GM10266 (cell line): Measurements from ENCODE around the gene PTPRC.

Source experiments
- DNase-seq: peaks from one replicate; pipeline ENCODE4 v3.0.0; 2012; ENCODE audit errors: extremely low spot score
- TF ChIP-seq, protein P1 (sequence below): IDR thresholded peaks from 2 replicates; pipeline ENCODE4 v1.5.1; 2012; ENCODE audit warnings: mild to moderate bottlenecking, low read depth; ENCODE audit not compliant: control insufficient read depth, insufficient read depth; ENCODE audit errors: missing control alignments

Gene PTPRC

DNA sequence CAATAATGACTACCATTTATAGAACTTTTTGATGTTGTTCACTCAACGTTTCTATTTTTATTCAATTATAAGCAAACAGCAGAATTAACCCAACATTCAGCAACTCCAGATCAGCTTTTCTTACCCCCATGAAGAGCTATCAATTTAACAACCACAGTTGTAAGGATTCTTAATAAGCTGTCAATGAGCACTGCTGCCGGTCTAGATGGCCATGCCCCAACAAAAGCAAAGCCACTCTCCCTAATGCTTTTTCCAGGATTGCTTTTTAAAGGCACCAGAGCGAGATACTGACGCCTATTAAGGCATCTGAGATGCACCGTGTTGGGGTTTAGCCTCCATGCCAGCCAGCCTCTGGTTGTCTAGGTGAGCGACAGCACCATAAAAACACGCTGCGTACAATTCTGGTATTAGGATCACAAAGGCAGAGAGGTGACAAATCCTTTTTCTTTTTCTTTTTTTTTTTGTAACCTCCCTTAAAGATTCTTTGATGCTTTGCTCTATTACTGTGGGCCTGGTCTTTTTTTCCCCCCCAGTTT lies 39.5 kb downstream of the PTPRC start:
- TF ChIP-seq, protein P1, sequence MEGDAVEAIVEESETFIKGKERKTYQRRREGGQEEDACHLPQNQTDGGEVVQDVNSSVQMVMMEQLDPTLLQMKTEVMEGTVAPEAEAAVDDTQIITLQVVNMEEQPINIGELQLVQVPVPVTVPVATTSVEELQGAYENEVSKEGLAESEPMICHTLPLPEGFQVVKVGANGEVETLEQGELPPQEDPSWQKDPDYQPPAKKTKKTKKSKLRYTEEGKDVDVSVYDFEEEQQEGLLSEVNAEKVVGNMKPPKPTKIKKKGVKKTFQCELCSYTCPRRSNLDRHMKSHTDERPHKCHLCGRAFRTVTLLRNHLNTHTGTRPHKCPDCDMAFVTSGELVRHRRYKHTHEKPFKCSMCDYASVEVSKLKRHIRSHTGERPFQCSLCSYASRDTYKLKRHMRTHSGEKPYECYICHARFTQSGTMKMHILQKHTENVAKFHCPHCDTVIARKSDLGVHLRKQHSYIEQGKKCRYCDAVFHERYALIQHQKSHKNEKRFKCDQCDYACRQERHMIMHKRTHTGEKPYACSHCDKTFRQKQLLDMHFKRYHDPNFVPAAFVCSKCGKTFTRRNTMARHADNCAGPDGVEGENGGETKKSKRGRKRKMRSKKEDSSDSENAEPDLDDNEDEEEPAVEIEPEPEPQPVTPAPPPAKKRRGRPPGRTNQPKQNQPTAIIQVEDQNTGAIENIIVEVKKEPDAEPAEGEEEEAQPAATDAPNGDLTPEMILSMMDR: no peak
- no peak for DNase-seq

DNA sequence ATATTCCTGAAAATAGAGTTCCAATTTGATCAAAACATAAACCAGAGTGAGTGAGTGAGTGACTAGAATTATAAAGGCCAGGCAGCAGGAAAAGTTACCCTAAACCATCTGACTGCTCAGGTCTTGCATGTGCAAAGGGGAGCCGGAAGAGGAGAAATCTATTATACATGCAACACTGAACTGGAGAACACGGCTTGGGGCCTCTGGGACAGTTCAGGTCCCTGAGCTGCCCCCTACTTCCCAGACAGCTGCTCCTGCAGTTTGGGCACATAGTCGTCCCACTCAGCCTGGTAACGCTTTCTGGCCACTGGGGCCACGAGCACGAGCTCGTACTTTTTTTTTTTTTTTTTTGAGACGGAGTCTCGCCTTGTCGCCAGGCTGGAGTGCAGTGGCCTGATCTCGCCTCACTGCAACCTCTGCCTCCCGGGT lies 40.1 kb downstream of the PTPRC start:
- TF ChIP-seq, protein P1: no peak
- DNase-seq: no peak

DNA sequence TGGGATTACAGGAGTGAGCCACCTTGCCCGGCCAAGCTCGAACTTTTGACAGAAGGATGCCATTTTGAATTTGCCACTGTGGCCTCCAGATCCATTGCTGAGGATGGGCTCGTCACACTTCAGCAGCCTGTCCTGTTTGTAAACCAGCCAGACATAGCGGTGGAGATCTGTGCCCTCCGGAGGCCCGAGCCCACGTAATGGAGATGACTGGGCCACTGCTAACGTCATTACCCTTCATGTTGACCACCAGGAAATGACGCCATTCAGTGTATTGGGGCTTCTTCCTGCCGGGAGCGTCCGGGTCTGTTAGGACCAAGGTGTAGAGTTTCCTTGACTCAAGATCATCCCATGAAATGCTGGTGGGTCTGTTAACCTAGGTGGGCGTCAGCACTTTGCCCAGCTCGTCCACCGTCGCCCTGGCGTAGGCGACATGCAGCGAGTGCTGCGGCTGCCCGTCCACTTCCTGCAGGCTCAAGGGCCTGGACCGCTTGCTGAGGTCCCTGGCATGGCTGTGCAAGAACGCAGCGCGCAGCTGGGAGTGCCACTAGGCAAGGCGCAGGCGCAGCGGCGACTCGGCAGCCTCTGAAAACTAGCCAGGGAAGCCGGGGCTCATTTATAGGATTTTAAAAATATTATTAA lies 40.8 kb downstream of the PTPRC start:
- TF ChIP-seq, protein P1: no peak
- DNase-seq: no peak

DNA sequence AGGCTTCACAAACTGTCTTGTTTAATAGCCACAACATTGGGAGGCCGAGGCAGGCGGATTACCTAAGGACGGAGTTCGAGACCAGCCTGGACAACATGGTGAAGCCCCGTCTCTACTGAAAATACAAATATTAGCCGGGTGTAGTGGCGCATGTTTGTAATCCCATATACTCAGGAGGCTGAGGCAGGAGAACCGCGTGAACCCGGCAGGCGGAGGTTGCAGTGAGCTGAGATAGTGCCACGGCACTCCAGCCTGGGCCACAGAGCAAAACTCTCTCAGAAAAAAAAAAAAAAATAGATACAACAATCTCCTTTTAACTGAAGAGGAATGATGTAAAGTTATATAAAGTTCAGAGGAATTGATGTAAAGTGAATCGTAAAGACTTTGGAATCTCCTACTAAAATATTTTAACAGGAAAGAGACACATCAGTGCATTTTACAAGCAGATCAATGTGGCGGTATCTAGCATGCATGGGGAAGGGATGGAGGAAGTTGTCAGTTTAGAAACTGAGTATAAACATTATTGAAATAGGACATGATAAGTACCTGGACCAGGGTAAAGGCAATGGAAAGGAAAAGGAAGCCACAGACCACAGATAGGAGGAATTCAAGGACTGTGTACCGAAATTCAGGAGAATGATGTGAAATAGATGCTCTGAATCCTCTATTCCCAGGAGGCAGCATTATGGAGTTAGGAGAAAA lies 41.5 kb downstream of the PTPRC start:
- DNase-seq: no peak
- TF ChIP-seq, protein P1: no peak

DNA sequence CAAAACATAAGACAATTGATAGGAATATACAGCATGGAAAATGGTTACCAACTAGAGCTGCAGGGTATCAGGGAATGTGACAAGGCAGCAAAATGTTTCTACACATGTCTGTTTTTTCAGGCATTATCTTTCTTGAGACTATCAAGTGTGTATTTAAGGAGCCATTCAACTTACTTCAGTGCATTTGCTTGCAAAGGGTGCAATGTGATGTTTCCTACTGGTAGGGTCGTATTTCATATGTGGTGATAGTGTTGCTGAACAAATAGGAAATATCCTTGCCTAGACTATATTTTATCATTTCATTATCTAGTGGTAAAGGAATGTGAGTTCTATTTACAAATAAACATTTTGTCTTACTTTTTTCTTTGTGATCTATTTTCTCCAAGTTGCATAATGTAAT lies 42.4 kb downstream of the PTPRC start:
- TF ChIP-seq, protein P1: no peak

DNA sequence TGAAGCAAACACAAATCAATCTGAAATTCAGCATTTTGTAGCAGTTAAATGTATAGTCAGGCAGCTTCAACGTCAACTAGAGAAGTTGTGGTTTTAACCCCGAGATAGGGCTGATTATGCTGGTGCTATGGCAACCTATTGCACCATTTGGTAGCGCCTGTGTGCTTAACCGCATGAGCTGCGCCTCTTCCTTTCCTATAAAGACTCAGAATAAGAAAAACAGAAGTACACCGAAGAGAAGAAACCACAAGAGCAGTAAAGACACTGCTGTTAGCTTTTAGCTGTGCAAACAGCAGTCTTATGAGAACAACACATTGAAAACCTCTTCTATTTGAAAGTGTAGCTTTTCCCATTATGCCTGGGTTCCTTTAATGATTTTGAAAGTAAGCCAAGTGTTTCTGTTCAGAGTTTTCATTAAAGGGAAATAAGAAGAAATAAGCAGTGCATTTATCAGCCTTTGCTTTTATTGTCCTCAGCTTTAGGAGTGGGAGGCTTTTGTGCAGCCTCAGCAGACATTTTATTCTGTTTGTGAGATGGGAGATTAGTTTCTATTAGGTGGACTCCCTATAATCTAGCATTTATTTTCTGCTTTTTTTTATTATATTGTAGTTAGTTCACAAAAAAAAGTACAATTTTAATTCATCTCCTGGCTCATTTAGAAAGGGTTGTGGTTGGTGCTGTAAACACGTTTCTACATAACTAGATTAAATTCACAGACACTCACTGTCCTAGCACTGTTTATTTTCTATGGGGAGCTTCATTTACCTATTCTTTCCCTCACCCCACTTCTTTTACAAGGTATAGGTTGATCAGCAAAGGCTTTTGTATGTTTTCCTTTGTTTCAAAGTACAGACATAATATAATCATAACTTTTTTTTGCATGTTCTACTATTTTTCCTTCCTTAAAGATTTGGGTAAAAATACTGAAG lies 43.3 kb downstream of the PTPRC start:
- TF ChIP-seq, protein P1: no peak
- DNase-seq: peak; percentile 69

More for the DNA sequence above, 42.4 kb downstream of the PTPRC start:
- no peak for DNase-seq
